ENCODE measurements around the gene BBS1.

The BBS1 gene

DNA sequence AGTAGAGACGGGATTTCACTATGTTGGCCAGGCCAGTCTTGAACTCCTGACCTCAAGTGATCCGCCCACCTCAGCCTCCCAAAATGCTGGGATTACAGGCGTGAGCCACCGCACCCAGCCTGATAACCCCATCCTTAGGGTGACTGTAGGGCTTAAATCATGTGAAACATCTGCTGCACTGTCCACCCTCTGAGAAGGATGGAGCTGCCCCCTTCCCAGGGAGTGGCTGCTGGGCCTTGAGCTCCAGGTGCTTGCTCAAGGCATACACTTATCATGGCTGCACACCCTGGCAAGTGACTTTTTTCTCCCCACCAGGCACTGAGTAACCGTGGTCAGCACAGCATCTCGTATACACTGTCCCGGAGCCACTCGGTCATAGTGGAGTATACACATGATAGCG is 38.4 kb upstream of the BBS1 start:
- no peaks in the 10 kb centered on the region for H3K36me3 ChIP-seq (ENCODE audit: insufficient read depth, low read length)

DNA sequence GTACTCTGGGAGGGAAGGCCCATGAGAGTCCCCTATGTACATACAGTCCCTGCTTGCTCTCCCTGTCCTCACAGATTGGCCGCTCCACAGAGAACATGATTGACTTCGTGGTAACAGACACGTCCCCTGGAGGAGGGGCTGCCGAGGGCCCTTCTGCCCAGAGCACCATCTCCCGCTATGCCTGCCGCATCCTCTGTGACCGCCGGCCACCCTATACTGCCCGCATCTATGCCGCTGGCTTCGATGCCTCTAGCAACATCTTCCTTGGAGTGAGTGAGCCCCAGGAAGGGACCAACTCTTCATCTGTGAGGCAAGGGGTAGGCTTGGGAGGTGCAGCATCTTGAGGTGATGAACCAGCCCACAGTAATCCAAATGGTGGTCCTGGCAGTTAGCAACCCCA is 37.3 kb upstream of the BBS1 start:
- no peaks in the 10 kb centered on the region for H3F3A ChIP-seq (ENCODE audit: low read depth)
- H3K9me3 ChIP-seq (ENCODE audit: insufficient read depth, low read depth, low read length), result no peaks in the 10 kb centered on the region
- H3K79me2 ChIP-seq (ENCODE audit: insufficient read depth, low read length), result no peaks in the 10 kb centered on the region
- TF ChIP-seq, protein P1, sequence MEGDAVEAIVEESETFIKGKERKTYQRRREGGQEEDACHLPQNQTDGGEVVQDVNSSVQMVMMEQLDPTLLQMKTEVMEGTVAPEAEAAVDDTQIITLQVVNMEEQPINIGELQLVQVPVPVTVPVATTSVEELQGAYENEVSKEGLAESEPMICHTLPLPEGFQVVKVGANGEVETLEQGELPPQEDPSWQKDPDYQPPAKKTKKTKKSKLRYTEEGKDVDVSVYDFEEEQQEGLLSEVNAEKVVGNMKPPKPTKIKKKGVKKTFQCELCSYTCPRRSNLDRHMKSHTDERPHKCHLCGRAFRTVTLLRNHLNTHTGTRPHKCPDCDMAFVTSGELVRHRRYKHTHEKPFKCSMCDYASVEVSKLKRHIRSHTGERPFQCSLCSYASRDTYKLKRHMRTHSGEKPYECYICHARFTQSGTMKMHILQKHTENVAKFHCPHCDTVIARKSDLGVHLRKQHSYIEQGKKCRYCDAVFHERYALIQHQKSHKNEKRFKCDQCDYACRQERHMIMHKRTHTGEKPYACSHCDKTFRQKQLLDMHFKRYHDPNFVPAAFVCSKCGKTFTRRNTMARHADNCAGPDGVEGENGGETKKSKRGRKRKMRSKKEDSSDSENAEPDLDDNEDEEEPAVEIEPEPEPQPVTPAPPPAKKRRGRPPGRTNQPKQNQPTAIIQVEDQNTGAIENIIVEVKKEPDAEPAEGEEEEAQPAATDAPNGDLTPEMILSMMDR (conservative IDR thresholded peaks at IDR 0.05; ENCODE audit: low read length), result no peak
- TF ChIP-seq EZH2phosphoT487 (IDR thresholded peaks at IDR 0.05; ENCODE audit: borderline replicate concordance), result no peak
- H3K4me2 ChIP-seq (ENCODE audit: low read depth, low read length, poor library complexity, severe bottlenecking), result no peak overlapping the region
- H3K27me3 ChIP-seq (ENCODE audit: insufficient read depth, low read length, poor library complexity, severe bottlenecking), result no peaks in the 10 kb centered on the region
- H3K36me3 ChIP-seq (ENCODE audit: insufficient read depth, low read length), result no peaks in the 10 kb centered on the region
- no peak overlapping the region for H2AFZ ChIP-seq (ENCODE audit: low read length)
- H3K4me3 ChIP-seq (ENCODE audit: low read length, poor library complexity, severe bottlenecking), result no peak overlapping the region
- H3K9me2 ChIP-seq (replicated peaks; ENCODE audit: low read depth, low read length), result no peaks in the 10 kb centered on the region
- no peak overlapping the region for H3K9ac ChIP-seq (ENCODE audit: low read depth, low read length, poor library complexity, severe bottlenecking)
- H3K4me1 ChIP-seq (ENCODE audit: insufficient read depth, low read length, poor library complexity, severe bottlenecking), result peaks cover 2% of the 10 kb centered on the region
- no peaks in the 10 kb centered on the region for H4K20me1 ChIP-seq (ENCODE audit: insufficient read depth, low read length, poor library complexity, severe bottlenecking)

More for the DNA sequence above, 38.4 kb upstream of the BBS1 start:
- no peaks in the 10 kb centered on the region for H3K79me2 ChIP-seq (ENCODE audit: insufficient read depth, low read length)
- no peaks in the 10 kb centered on the region for H3F3A ChIP-seq (ENCODE audit: low read depth)
- H4K20me1 ChIP-seq (ENCODE audit: insufficient read depth, low read length, poor library complexity, severe bottlenecking), result no peaks in the 10 kb centered on the region
- no peak overlapping the region for H3K4me2 ChIP-seq (ENCODE audit: low read depth, low read length, poor library complexity, severe bottlenecking)
- H3K27me3 ChIP-seq (ENCODE audit: insufficient read depth, low read length, poor library complexity, severe bottlenecking), result no peaks in the 10 kb centered on the region
- no peaks in the 10 kb centered on the region for H3K9me2 ChIP-seq (replicated peaks; ENCODE audit: low read depth, low read length)
- TF ChIP-seq EZH2phosphoT487 (IDR thresholded peaks at IDR 0.05; ENCODE audit: borderline replicate concordance), result no peak
- TF ChIP-seq, protein P1 (conservative IDR thresholded peaks at IDR 0.05; ENCODE audit: low read length), result no peak
- peaks cover 12% of the 10 kb centered on the region for H3K4me1 ChIP-seq (ENCODE audit: insufficient read depth, low read length, poor library complexity, severe bottlenecking)
- H3K4me3 ChIP-seq (ENCODE audit: low read length, poor library complexity, severe bottlenecking), result no peak overlapping the region
- H3K9ac ChIP-seq (ENCODE audit: low read depth, low read length, poor library complexity, severe bottlenecking), result no peak overlapping the region
- no peaks in the 10 kb centered on the region for H3K9me3 ChIP-seq (ENCODE audit: insufficient read depth, low read depth, low read length)
- H2AFZ ChIP-seq (ENCODE audit: low read length), result no peak overlapping the region

DNA sequence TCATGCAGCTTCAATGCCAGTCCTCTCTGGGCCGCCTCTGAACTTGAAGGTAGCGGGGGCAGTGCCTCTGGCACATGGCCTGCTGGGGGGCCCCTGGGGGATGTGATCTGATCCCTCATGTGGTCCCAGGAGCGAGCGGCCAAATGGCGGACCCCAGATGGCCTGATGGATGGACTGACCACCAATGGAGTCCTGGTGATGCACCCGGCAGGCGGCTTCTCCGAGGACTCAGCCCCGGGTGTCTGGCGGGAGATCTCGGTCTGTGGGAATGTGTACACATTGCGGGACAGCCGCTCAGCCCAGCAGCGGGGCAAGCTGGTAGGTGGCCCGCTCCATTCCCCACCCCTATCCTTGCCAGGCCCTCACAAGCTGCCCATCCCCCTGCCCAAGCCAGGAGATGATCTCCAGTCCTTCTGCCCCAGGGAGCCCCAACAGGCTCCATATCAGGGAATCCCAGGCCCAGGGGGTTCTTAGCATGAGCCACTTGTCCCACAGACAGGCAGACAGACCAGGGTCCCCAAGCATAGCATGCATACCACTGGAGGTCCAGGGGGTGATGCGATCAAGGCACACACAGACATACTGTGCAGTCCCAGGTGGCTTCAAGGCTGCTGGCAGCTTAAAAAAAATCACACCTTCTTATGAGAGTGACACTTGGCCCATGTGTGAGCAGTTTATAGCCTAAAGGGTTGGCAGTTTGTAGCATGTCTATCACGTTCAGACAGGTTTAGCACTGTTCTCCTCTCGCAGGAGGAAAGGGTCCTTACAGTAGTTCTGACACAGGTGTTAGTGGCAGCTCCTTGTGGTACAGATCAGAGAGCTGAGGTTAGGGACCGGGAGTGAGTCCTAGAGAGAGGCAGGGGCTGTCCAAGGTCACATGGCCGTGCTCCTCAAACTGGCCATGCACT is 36.6 kb upstream of the BBS1 start:
- Histone ChIP-seq H3K9ac (ENCODE audit: low read depth, low read length, poor library complexity, severe bottlenecking) (no peak overlapping the region), H3K9me2 (replicated peaks; ENCODE audit: low read depth, low read length) (no peaks in the 10 kb centered on the region), H2AFZ (ENCODE audit: low read length) (no peak overlapping the region), H3K27me3 (ENCODE audit: insufficient read depth, low read length, poor library complexity, severe bottlenecking) (no peaks in the 10 kb centered on the region), H3K79me2 (ENCODE audit: insufficient read depth, low read length) (peaks cover 1% of the 10 kb centered on the region; the same call in 1 of the 2 replicates), H3F3A (ENCODE audit: low read depth) (no peaks in the 10 kb centered on the region), H4K20me1 (ENCODE audit: insufficient read depth, low read length, poor library complexity, severe bottlenecking) (peaks cover 5% of the 10 kb centered on the region), H3K4me2 (ENCODE audit: low read depth, low read length, poor library complexity, severe bottlenecking) (no peak overlapping the region), H3K4me3 (ENCODE audit: low read length, poor library complexity, severe bottlenecking) (no peak overlapping the region), H3K4me1 (ENCODE audit: insufficient read depth, low read length, poor library complexity, severe bottlenecking) (no peaks in the 10 kb centered on the region), H3K36me3 (ENCODE audit: insufficient read depth, low read length) (no peaks in the 10 kb centered on the region), H3K9me3 (ENCODE audit: insufficient read depth, low read depth, low read length) (no peaks in the 10 kb centered on the region)
- no peak for TF ChIP-seq EZH2phosphoT487 (IDR thresholded peaks at IDR 0.05; ENCODE audit: borderline replicate concordance)
- TF ChIP-seq, protein P1 (conservative IDR thresholded peaks at IDR 0.05; ENCODE audit: low read length), result no peak
